Stomach smooth muscle (tissue), 2 donors: ENCODE measurements around the gene ARHGAP24.
"Not testable (repeated sequence)": the region's sequence is repeated elsewhere in the genome, so short reads cannot be mapped to it uniquely, and the experiment has no call there.

Experiments
- H3K27ac ChIP-seq: one replicate; pipeline ENCODE4 v1.7.0; 2013; ENCODE audit warnings: mild to moderate bottlenecking, low read length, inconsistent platforms
- H3K27me3 ChIP-seq, 2 donors: one replicate each; pipeline ENCODE4 v1.7.0; 2013; ENCODE audit warnings: low read length in 2 of 2; ENCODE audit not compliant: insufficient read depth in 2 of 2, control insufficient read depth in 1 of 2
- H3K36me3 ChIP-seq, 2 donors: one replicate each; pipeline ENCODE4 v1.7.0; 2013; ENCODE audit warnings: low read length in 2 of 2; ENCODE audit not compliant: control insufficient read depth in 2 of 2, insufficient read depth in 2 of 2
- H3K4me1 ChIP-seq: one replicate; pipeline ENCODE4 v1.7.0; 2013; ENCODE audit warnings: low read length; ENCODE audit not compliant: control insufficient read depth, insufficient read depth
- H3K4me3 ChIP-seq, 2 donors: one replicate each; pipeline ENCODE4 v1.7.0; 2013; ENCODE audit warnings: low read length in 2 of 2
- H3K9ac ChIP-seq, 2 donors: one replicate each; pipeline ENCODE4 v1.7.0; 2013; ENCODE audit warnings: low read length in 2 of 2, mild to moderate bottlenecking in 1 of 2
- H3K9me3 ChIP-seq, 2 donors: one replicate each; pipeline ENCODE4 v1.7.0; 2013; ENCODE audit warnings: low read length in 2 of 2; ENCODE audit not compliant: control insufficient read depth in 2 of 2
- donor health status: healthy.
- donor health status: Pancreatic carcinoma.

ARHGAP24 gene

DNA sequence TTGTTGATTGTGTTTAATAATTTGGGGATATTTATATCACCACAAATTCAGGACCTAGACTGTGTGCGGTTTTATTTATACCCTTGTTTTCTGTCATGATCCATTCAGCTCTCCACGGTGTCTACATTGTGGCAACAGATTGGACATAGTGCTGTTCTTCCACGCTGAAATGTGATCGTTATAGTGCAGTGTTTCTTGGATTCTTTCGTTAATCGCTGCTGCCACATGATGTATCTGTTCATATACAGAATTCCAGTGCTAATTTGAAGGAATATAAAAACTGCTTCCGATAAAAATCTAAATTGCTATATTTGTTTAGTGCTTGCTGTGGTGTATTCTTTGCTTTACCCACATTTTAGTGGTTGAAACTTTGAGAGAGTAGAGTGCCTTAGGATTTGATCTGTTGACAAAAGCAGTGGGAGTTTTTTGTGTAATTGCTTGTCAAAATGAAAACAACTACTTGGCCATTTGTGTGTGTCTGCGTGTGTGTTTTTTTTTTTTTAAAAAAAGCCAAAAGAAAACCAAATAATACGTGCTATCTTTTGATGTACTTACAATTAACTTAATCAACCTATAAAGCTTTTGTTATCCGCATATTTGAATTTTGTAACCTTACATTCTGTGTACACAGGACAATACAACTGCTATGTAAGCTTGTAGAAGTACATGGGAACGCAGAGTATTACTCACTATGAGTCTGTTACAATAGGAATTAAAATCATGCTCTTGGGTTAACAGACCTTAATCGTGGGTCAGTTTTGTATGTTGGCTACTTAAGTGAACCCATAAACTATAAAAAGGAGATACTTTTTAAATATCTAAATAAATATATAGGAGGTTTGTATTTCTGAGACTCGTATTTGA lies 353.3 kb downstream of the ARHGAP24 start:
- Histone ChIP-seq H3K9me3 (no peaks in the 10 kb centered on the region), H3K36me3 (no peaks in the 10 kb centered on the region), H3K4me1 (peaks cover 28% of the 10 kb centered on the region), H3K27ac (peak overlapping the region; percentile 58), H3K9ac (peak overlapping the region; percentile 39 to 62), H3K4me3 (peak overlapping the region; percentile 59 to 73), H3K27me3 (no peaks in the 10 kb centered on the region)

- Histone ChIP-seq H3K27me3 (no peaks in the 10 kb centered on the region), H3K9me3 (no peaks in the 10 kb centered on the region), H3K4me1 (peaks cover 27% of the 10 kb centered on the region), H3K9ac (no peak overlapping the region), H3K4me3 (no peak overlapping the region), H3K27ac (no peak overlapping the region), H3K36me3 (no peaks in the 10 kb centered on the region)
These were observed 354.5 kb downstream of the ARHGAP24 start for GRCh38 chr4:85829276-85830051.

DNA sequence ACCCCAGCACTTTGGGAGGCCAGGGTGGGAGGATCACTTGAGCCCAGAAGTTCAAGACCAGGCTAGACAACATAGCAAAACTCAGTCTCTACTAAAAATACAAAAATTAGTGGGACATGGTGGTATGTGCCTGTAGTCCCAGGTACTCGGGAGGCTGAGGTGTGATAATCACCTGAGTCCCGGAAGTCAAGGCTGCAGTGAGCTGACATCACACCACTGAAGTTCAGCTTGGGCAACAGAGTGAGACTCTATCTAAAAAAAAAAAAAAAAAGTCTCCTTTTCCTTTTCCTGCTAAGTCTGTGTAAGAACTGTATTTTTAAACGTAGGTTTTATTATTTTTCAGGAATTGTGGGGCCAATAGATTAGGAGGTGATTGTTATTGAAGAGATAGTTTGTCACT lies 356.7 kb downstream of the ARHGAP24 start:
- Histone ChIP-seq H3K4me3 (no peak overlapping the region), H3K4me1 (peaks cover 17% of the 10 kb centered on the region), H3K36me3 (no peaks in the 10 kb centered on the region), H3K9me3 (no peaks in the 10 kb centered on the region), H3K27ac (no peak overlapping the region), H3K27me3 (no peaks in the 10 kb centered on the region), H3K9ac (no peak overlapping the region)

- H3K9ac ChIP-seq, result no peak overlapping the region
- no peak overlapping the region for H3K4me3 ChIP-seq
- no peaks in the 10 kb centered on the region for H3K27me3 ChIP-seq
- H3K27ac ChIP-seq, result no peak overlapping the region
- no peaks in the 10 kb centered on the region for H3K9me3 ChIP-seq
- H3K36me3 ChIP-seq, result no peaks in the 10 kb centered on the region
- H3K4me1 ChIP-seq, result peaks cover 5% of the 10 kb centered on the region
These were observed 358.4 kb downstream of the ARHGAP24 start for GRCh38 chr4:85833302-85833701.

DNA sequence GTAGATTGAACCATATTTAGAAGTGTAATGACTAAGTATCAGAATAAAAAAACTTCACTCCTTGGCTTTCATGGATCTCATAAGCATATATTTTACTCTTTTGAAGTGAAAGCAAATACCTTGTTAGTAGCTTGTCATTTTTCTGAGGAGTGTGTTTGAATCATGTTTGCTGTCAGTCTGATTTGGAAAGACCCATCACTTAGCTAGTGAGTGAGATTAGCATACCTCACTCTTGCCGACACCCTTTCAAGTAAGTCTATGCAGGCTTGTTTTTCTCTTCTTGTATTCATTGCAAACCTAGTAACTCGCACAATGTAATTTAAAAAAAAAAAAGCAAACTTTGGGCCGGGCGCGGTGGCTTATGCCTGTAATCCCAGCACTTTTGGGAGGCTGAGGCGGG lies 360.0 kb downstream of the ARHGAP24 start:
- Histone ChIP-seq H3K9me3 (no peaks in the 10 kb centered on the region), H3K36me3 (no peaks in the 10 kb centered on the region), H3K27me3 (no peaks in the 10 kb centered on the region), H3K9ac (no peak overlapping the region), H3K27ac (no peak overlapping the region), H3K4me3 (no peak overlapping the region), H3K4me1 (peaks cover 5% of the 10 kb centered on the region)

DNA sequence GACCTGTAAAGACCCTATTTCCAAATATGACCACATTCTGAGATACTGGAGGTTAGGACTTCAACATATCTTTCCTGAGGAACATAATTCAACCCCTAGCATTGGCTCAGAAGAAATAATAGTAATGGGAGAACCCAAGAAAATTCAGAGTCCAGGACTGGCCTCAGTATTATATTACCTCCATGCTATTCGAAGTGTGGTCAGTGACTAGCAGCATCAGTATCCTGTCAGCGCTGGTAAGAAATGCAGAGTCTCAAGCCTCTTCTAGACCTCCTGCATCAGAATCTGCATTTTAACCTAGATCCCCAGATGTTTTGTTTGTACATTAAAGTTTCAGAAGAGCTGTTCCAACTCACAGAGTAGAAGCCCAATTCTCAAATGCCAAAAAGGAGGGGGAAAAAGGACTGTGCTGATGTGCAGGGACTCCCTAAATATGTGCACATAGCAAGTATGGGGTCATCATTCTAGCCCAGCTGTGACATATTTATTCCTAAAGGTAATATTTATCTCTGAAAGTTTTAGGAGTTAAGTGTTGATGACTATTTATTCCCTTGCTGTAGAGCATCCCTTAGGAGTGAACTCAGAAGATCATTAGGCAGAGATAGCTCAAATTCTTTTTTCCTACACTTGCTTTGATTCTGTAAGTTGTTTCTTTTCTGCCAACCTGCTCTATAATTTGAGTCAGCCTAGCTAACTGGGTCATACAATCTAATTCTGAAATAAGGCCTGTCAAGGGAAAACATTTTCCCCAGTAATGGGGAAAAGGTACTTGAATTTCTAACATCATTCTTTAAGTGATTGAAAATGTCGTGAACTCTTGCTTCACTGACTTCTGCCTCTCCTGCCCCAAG lies 361.9 kb downstream of the ARHGAP24 start:
- H3K9ac ChIP-seq, result no peak overlapping the region
- H3K4me1 ChIP-seq, result peaks cover 8% of the 10 kb centered on the region
- H3K36me3 ChIP-seq, result no peaks in the 10 kb centered on the region
- no peak overlapping the region for H3K27ac ChIP-seq
- no peaks in the 10 kb centered on the region for H3K9me3 ChIP-seq
- H3K27me3 ChIP-seq, result no peaks in the 10 kb centered on the region
- H3K4me3 ChIP-seq, result no peak overlapping the region

DNA sequence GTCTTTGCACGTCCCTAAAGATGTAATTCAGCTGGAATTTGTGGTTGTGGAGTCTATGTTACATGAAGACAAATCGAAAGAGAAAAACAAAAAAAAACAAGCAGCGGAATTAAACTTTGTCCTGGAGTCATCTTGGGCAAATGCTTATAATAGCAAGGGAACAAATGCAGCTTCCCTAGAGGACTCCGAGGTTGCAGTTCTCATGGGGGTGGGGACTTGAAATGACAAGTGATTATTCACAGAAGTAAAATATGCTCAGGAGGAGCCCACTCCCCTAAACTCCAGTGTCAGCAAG lies 362.4 kb downstream of the ARHGAP24 start:
- no peak overlapping the region for H3K27ac ChIP-seq
- H3K4me1 ChIP-seq, result peaks cover 8% of the 10 kb centered on the region
- no peaks in the 10 kb centered on the region for H3K9me3 ChIP-seq
- no peak overlapping the region for H3K9ac ChIP-seq
- no peaks in the 10 kb centered on the region for H3K36me3 ChIP-seq
- H3K27me3 ChIP-seq, result no peaks in the 10 kb centered on the region
- no peak overlapping the region for H3K4me3 ChIP-seq

- H3K4me1 ChIP-seq, H3K27me3 ChIP-seq, H3K9ac ChIP-seq, H3K36me3 ChIP-seq, H3K4me3 ChIP-seq, H3K27ac ChIP-seq, H3K9me3 ChIP-seq: not testable (repeated sequence)
These were observed 365.1 kb downstream of the ARHGAP24 start for GRCh38 chr4:85839981-85840451.

DNA sequence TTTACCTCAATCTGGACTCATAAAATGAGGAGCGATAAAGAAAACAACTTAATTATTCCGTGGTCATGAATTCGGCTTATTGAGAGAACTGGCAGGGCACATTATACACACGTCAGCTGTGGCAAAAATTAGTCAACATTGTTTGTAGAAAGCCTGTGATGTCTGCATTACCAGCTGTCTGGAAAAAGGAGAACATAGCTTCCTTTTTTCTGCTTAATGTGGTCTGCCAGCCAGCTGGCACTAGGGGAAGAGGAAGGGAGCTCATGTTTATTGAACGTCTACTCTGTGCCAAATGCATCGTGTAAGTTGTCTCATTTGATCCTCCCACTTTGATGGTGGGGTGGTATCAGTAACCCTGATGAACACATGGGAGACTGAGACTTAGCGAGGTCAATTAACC lies 367.6 kb downstream of the ARHGAP24 start:
- Histone ChIP-seq H3K27me3 (no peaks in the 10 kb centered on the region), H3K9ac (peak overlapping the region in 1 of 2 donors; percentile 29), H3K4me3 (peak overlapping the region in 1 of 2 donors; percentile 23), H3K27ac (peak overlapping the region; percentile 42), H3K9me3 (no peaks in the 10 kb centered on the region), H3K36me3 (no peaks in the 10 kb centered on the region), H3K4me1 (peaks cover 4% of the 10 kb centered on the region)

DNA sequence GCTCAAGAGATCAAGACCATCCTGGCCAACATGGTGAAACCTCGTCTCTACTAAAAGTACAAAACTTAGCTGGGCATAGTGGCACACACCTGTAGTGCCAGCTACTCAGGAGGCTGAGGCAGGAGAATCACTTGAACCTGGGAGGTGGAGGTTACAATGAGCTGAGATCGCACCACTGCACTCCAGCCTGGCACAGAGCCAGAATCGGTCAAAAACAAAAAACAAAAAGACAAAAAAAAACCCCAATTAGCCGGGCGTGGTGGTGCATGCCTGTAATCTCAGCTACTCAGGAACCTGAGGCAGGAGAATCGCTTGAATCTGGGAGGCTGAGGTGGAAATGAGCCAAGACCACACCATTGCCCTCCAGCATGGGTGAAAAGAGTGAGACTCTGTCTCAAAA lies 378.8 kb downstream of the ARHGAP24 start:
- H3K4me1 ChIP-seq, H3K36me3 ChIP-seq, H3K27me3 ChIP-seq, H3K9me3 ChIP-seq, H3K4me3 ChIP-seq, H3K27ac ChIP-seq, H3K9ac ChIP-seq: not testable (repeated sequence)
